Keratinocyte (primary cell): ENCODE data around the gene ATP8A1. TPM values are rescaled to one million over a fixed set of nuclear protein-coding genes. Genes with fewer than 3 reads are reported as not detected.

Source experiments
- DNase-seq: peaks from one replicate; pipeline ENCODE4 v3.0.0-alpha.2; 2011; ENCODE audit warnings: low read depth, missing footprints, low spot score
- FAIRE-seq: peaks from 2 replicates; lab custom pipeline; 2011; peaks lifted over from hg19 to GRCh38; lab: Jason Lieb, UNC
- H2AFZ ChIP-seq: 2 replicates; pipeline ENCODE4 v1.6.0; 2012; ENCODE audit warnings: low read length, control low read depth, inconsistent platforms; ENCODE audit not compliant: control insufficient read depth
- H3K27ac ChIP-seq: 2 replicates; pipeline ENCODE4 v1.5.1; 2011; ENCODE audit warnings: low read length; ENCODE audit not compliant: control insufficient read depth, insufficient read depth
- H3K27me3 ChIP-seq: 3 replicates; pipeline ENCODE4 v1.6.0; 2011; ENCODE audit warnings: low read length; ENCODE audit not compliant: control insufficient read depth, insufficient read depth; ENCODE audit errors: extremely low read depth
- H3K36me3 ChIP-seq, 2 experiments: 2 replicates in 1 of 2; 3 replicates in 1 of 2; pipeline ENCODE4 v1.5.1; 2011; ENCODE audit warnings: low read length in 2 of 2, mild to moderate bottlenecking in 1 of 2; ENCODE audit not compliant: control insufficient read depth in 2 of 2, insufficient read depth in 2 of 2; ENCODE audit errors: extremely low read depth in 1 of 2
- H3K4me1 ChIP-seq: 3 replicates; pipeline ENCODE4 v1.5.1; 2011; ENCODE audit warnings: low read length; ENCODE audit not compliant: control insufficient read depth, insufficient read depth; ENCODE audit errors: extremely low read depth
- H3K4me2 ChIP-seq: 3 replicates; pipeline ENCODE4 v1.6.0; 2011; ENCODE audit warnings: low read depth, low read length; ENCODE audit not compliant: control insufficient read depth, insufficient read depth; ENCODE audit errors: extremely low read depth
- H3K4me3 ChIP-seq, 3 experiments: fragments of 200-600 bp in 1 of 3; sonication (generic) in 1 of 3; 2 replicates in 2 of 3; 3 replicates in 1 of 3; pipeline ENCODE4 v1.5.1; 2011 to 2016; ENCODE audit warnings: low read length in 3 of 3, mild to moderate bottlenecking in 3 of 3, control low read depth in 2 of 3, inconsistent platforms in 1 of 3, low read depth in 1 of 3, mixed read lengths in 1 of 3, mixed run types in 1 of 3, moderate library complexity in 1 of 3; ENCODE audit not compliant: control insufficient read depth in 2 of 3, insufficient read depth in 2 of 3; ENCODE audit errors: extremely low read depth in 1 of 3
- H3K79me2 ChIP-seq: 2 replicates; pipeline ENCODE4 v1.6.0; 2012; ENCODE audit warnings: low read length; ENCODE audit not compliant: control insufficient read depth, insufficient read depth
- H3K9ac ChIP-seq: 3 replicates; pipeline ENCODE4 v1.6.0; 2011; ENCODE audit warnings: low read length; ENCODE audit not compliant: control insufficient read depth, insufficient read depth; ENCODE audit errors: extremely low read depth
- H3K9me1 ChIP-seq: 3 replicates; pipeline ENCODE4 v1.6.0; 2011; ENCODE audit warnings: low read length; ENCODE audit not compliant: control insufficient read depth, insufficient read depth; ENCODE audit errors: extremely low read depth
- H3K9me3 ChIP-seq: 2 replicates; pipeline ENCODE4 v1.5.1; 2012; ENCODE audit warnings: low read depth, low read length; ENCODE audit not compliant: control insufficient read depth
- H4K20me1 ChIP-seq: 3 replicates; pipeline ENCODE4 v1.6.0; 2011; ENCODE audit warnings: low read length; ENCODE audit not compliant: control insufficient read depth, insufficient read depth; ENCODE audit errors: extremely low read depth
- EZH2 ChIP-seq: IDR thresholded peaks from one replicate; pipeline ENCODE4 v1.6.1; 2012; ENCODE audit warnings: inconsistent platforms, mild to moderate bottlenecking, low read length, moderate library complexity
- dilution Hi-C: fragments of 300-500 bp; cut with MboI; formaldehyde crosslinking; loops from one replicate; pipeline ENCODE4 v1.7.0; 2020; ENCODE audit warnings: low sequenced_read_pairs; ENCODE audit not compliant: extremely low pct_ligation_motif_present
- polyA plus RNA-seq, 5 experiments: library from polyadenylated mRNA; depleted of rRNA in 3 of 5; stranded (reverse) in 3 of 5; stranded (forward) in 1 of 5; unstranded in 1 of 5; fragments of >200 nt; gene quantifications; 1 replicate in 1 of 5; 2 replicates in 3 of 5; 3 replicates in 1 of 5; pipeline versions ENCODE4 v1.2.1 to v1.2.3, GENCODE V29; 2011 to 2012; ENCODE audit warnings: missing spikeins in 2 of 5, low read depth in 1 of 5, low replicate concordance in 1 of 5
- TF ChIP-seq, protein P1 (sequence below), 3 experiments: IDR thresholded peaks in 1 of 3; conservative IDR thresholded peaks in 1 of 3; optimal IDR thresholded peaks in 1 of 3; 2 replicates in 2 of 3; 3 replicates in 1 of 3; pipeline versions ENCODE3 to v1.5.1; 2011; ENCODE audit warnings: low read length in 3 of 3, mild to moderate bottlenecking in 3 of 3, moderate library complexity in 2 of 3, control low read depth in 1 of 3, inconsistent platforms in 1 of 3; ENCODE audit not compliant: insufficient read depth in 2 of 3; ENCODE audit errors: extremely low read depth in 1 of 3

ATP8A1 gene
- polyA plus RNA-seq, 1 donor (not counting 4 experiments of a cell fraction or from before 2014, with no cell fraction given), result 0.20 TPM

DNA sequence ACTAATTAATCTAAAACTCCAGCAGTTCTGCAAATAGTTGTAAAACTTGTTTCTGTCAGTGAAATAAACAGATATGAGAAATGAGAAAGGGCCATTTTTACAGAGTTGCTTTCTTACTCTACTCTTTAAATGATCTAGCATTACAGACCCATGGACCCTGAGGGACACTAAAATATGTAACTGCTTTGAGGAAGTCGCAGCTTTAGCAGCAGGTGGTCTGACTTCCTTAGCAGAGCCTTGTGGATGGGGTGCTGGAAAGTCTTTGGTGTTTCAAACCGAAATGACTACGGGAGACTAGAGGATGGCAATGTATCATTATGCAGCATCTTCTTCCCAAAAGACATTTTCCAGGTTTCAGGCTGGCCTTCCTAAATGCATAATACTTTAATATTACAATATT is 240.9 kb downstream of the ATP8A1 start:
- Histone ChIP-seq H2AFZ (no peak overlapping the region), H3K36me3 (no peaks in the 10 kb centered on the region), H3K4me1 (peaks cover 8% of the 10 kb centered on the region), H3K9ac (no peak overlapping the region), H3K9me3 (no peaks in the 10 kb centered on the region), H3K79me2 (no peaks in the 10 kb centered on the region), H3K27ac (no peak overlapping the region), H4K20me1 (no peaks in the 10 kb centered on the region), H3K4me3 (no peak overlapping the region), H3K4me2 (no peak overlapping the region), H3K9me1 (no peaks in the 10 kb centered on the region), H3K27me3 (no peaks in the 10 kb centered on the region)
- dilution Hi-C loops, result no loop called here
- FAIRE-seq (no peak), DNase-seq (no peak)
- TF ChIP-seq EZH2, result no peak
- TF ChIP-seq, protein P1, sequence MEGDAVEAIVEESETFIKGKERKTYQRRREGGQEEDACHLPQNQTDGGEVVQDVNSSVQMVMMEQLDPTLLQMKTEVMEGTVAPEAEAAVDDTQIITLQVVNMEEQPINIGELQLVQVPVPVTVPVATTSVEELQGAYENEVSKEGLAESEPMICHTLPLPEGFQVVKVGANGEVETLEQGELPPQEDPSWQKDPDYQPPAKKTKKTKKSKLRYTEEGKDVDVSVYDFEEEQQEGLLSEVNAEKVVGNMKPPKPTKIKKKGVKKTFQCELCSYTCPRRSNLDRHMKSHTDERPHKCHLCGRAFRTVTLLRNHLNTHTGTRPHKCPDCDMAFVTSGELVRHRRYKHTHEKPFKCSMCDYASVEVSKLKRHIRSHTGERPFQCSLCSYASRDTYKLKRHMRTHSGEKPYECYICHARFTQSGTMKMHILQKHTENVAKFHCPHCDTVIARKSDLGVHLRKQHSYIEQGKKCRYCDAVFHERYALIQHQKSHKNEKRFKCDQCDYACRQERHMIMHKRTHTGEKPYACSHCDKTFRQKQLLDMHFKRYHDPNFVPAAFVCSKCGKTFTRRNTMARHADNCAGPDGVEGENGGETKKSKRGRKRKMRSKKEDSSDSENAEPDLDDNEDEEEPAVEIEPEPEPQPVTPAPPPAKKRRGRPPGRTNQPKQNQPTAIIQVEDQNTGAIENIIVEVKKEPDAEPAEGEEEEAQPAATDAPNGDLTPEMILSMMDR (optimal IDR thresholded peaks at IDR 0.05 in 1 of 3, IDR thresholded peaks at IDR 0.05 in 1 of 3, conservative IDR thresholded peaks at IDR 0.05 in 1 of 3; ENCODE audit: extremely low read depth in 1 of 3, insufficient read depth in 2 of 3, low read length in 3 of 3), result no peak

DNA sequence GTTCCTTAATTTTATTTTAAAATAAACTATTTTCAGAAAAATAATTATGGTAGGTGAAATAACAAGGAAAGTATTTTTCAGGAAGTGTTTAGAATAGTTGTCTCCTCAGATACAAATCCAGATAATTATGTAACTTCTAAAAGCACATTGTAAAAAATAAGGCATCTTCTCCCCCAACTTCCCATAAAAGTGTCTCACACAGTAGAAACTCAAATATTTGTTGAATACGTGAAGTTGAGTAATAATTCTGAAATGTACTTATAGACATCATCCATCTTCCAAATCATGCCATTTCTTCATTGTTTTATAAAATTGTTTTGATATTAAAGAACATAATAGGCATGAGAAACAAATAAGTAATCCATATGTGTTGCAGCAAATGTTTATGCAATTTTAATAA is 241.6 kb downstream of the ATP8A1 start:
- Histone ChIP-seq H3K9me1 (no peaks in the 10 kb centered on the region), H3K27me3 (no peaks in the 10 kb centered on the region), H3K27ac (no peak overlapping the region), H2AFZ (no peak overlapping the region), H4K20me1 (no peaks in the 10 kb centered on the region), H3K9me3 (no peaks in the 10 kb centered on the region), H3K36me3 (no peaks in the 10 kb centered on the region), H3K4me1 (peaks cover 8% of the 10 kb centered on the region), H3K9ac (no peak overlapping the region), H3K79me2 (no peaks in the 10 kb centered on the region), H3K4me3 (no peak overlapping the region), H3K4me2 (no peak overlapping the region)
- dilution Hi-C loops, result no loop called here
- FAIRE-seq (no peak), DNase-seq (no peak)
- TF ChIP-seq, protein P1 (optimal IDR thresholded peaks at IDR 0.05 in 1 of 3, IDR thresholded peaks at IDR 0.05 in 1 of 3, conservative IDR thresholded peaks at IDR 0.05 in 1 of 3; ENCODE audit: extremely low read depth in 1 of 3, insufficient read depth in 2 of 3, low read length in 3 of 3), result no peak
- TF ChIP-seq EZH2, result no peak
